SK-N-SH treated with all-trans-retinoic acid at 6 μM for 48 hours (cell line): Measurements from ENCODE around the gene KIAA0753.

Source experiments
- ATAC-seq: fragments of 200-7000 bp; cut with Tn5 transposase; 3 replicates; pipeline ENCODE4 v1.9.1; 2020; ENCODE audit warnings: mild to moderate bottlenecking, moderate library complexity
- ARNTL ChIP-seq: fragments of 450-650 bp; formaldehyde crosslinking; IDR thresholded peaks from 2 replicates; pipeline ENCODE4 v1.5.0; 2020; ENCODE audit warnings: low read depth, mild to moderate bottlenecking, moderate library complexity, borderline replicate concordance
- BACH2 ChIP-seq: fragments of 250-450 bp; sonication (Bioruptor Pico); IDR thresholded peaks from 2 replicates; pipeline ENCODE4 v1.9.0; 2021; ENCODE audit warnings: mild to moderate bottlenecking, borderline replicate concordance
- CREB5 ChIP-seq: fragments of 250-450 bp; sonication (Bioruptor Pico); IDR thresholded peaks from 2 replicates; pipeline ENCODE4 v1.5.1; 2020; ENCODE audit warnings: low read depth, mild to moderate bottlenecking, moderate library complexity
- CSDC2 ChIP-seq: fragments of 250-450 bp; sonication (Bioruptor Pico); IDR thresholded peaks from 2 replicates; pipeline ENCODE4 v1.5.0; 2020; ENCODE audit warnings: mild to moderate bottlenecking, moderate library complexity
- CSRNP3 ChIP-seq: fragments of 250-450 bp; sonication (Bioruptor Pico); IDR thresholded peaks from 2 replicates; pipeline ENCODE4 v1.5.1; 2021; ENCODE audit warnings: mild to moderate bottlenecking, moderate library complexity
- ESRRG ChIP-seq: fragments of 250-450 bp; sonication (Bioruptor Pico); IDR thresholded peaks from 2 replicates; pipeline ENCODE4 v1.6.1; 2021; ENCODE audit warnings: mild to moderate bottlenecking
- GLIS3 ChIP-seq: fragments of 250-450 bp; sonication (Bioruptor Pico); IDR thresholded peaks from 2 replicates; pipeline ENCODE4 v1.5.0; 2020; ENCODE audit warnings: mild to moderate bottlenecking, moderate library complexity
- ISL1 ChIP-seq: fragments of 250-450 bp; sonication (Bioruptor Pico); IDR thresholded peaks from 2 replicates; pipeline ENCODE4 v2.1.2; 2022; ENCODE audit warnings: mild to moderate bottlenecking, moderate library complexity
- OSR1 ChIP-seq: fragments of 250-450 bp; sonication (Bioruptor Pico); IDR thresholded peaks from 2 replicates; pipeline ENCODE4 v1.8.0; 2022; ENCODE audit warnings: moderate library complexity, mild to moderate bottlenecking, inconsistent platforms
- PATZ1 ChIP-seq: fragments of 250-450 bp; sonication (Bioruptor Pico); IDR thresholded peaks from 2 replicates; pipeline ENCODE4 v1.8.0; 2020; ENCODE audit warnings: mild to moderate bottlenecking, moderate library complexity, borderline replicate concordance
- POU6F1 ChIP-seq: fragments of 250-450 bp; sonication (Bioruptor Pico); IDR thresholded peaks from 2 replicates; pipeline ENCODE4 v1.8.0; 2021; ENCODE audit warnings: low read depth, mild to moderate bottlenecking, moderate library complexity, borderline replicate concordance
- PPARA ChIP-seq: fragments of 250-450 bp; sonication (Bioruptor Pico); IDR thresholded peaks from 2 replicates; pipeline ENCODE4 v1.5.0; 2020; ENCODE audit warnings: mild to moderate bottlenecking, borderline replicate concordance
- RARB ChIP-seq: fragments of 250-450 bp; sonication (Bioruptor Pico); IDR thresholded peaks from 2 replicates; pipeline ENCODE4 v1.8.0; 2021; ENCODE audit warnings: mild to moderate bottlenecking, moderate library complexity
- SNAI2 ChIP-seq: fragments of 250-450 bp; sonication (Bioruptor Pico); IDR thresholded peaks from 2 replicates; pipeline ENCODE4 v1.5.0; 2020; ENCODE audit warnings: mild to moderate bottlenecking, moderate library complexity
- TCF4 ChIP-seq: fragments of 250-450 bp; sonication (Bioruptor Pico); IDR thresholded peaks from 2 replicates; pipeline ENCODE4 v1.8.0; 2021; ENCODE audit warnings: mild to moderate bottlenecking, moderate library complexity, borderline replicate concordance
- TSHZ2 ChIP-seq: fragments of 250-450 bp; sonication (Bioruptor Pico); IDR thresholded peaks from 2 replicates; pipeline ENCODE4 v1.5.0; 2020; ENCODE audit warnings: mild to moderate bottlenecking, moderate library complexity
- ZC3H10 ChIP-seq: fragments of 250-450 bp; sonication (Bioruptor Pico); IDR thresholded peaks from 2 replicates; pipeline ENCODE4 v1.5.1; 2021; ENCODE audit warnings: mild to moderate bottlenecking, moderate library complexity
- ZFP3 ChIP-seq: fragments of 250-450 bp; sonication (Bioruptor Pico); IDR thresholded peaks from 2 replicates; pipeline ENCODE4 v1.5.0; 2020; ENCODE audit warnings: mild to moderate bottlenecking, moderate library complexity
- ZFP30 ChIP-seq: fragments of 450-650 bp; formaldehyde crosslinking; IDR thresholded peaks from 2 replicates; pipeline ENCODE4 v1.5.0; 2022; ENCODE audit warnings: mild to moderate bottlenecking, moderate library complexity
- ZNF565 ChIP-seq: fragments of 450-650 bp; formaldehyde crosslinking; conservative IDR thresholded peaks from 2 replicates; pipeline ENCODE4 v1.5.0; 2020; ENCODE audit warnings: low read depth, mild to moderate bottlenecking, moderate library complexity
- ZNF70 ChIP-seq: fragments of 450-650 bp; formaldehyde crosslinking; IDR thresholded peaks from 2 replicates; pipeline ENCODE4 v1.5.0; 2020; ENCODE audit warnings: mild to moderate bottlenecking, moderate library complexity
- ZNF8 ChIP-seq: fragments of 450-650 bp; formaldehyde crosslinking; IDR thresholded peaks from 2 replicates; pipeline ENCODE4 v1.5.0; 2020; ENCODE audit warnings: mild to moderate bottlenecking, moderate library complexity

Gene KIAA0753

GRCh38 chr17:6539871-6540270 lies 100.6 kb downstream of the KIAA0753 start:
- no peak for TF ChIP-seq SNAI2 (CRISPR knock-in tag)
- no peak for TF ChIP-seq ZC3H10 (CRISPR knock-in tag)
- TF ChIP-seq OSR1 (CRISPR knock-in tag): no peak
- TF ChIP-seq ZNF565 (CRISPR knock-in tag): no peak
- TF ChIP-seq TCF4 (CRISPR knock-in tag): no peak
- TF ChIP-seq ISL1 (CRISPR knock-in tag): no peak
- TF ChIP-seq PPARA (CRISPR knock-in tag): no peak
- no peak for TF ChIP-seq BACH2
- TF ChIP-seq ESRRG: no peak
- no peak for TF ChIP-seq TSHZ2 (CRISPR knock-in tag)
- no peak for TF ChIP-seq GLIS3 (CRISPR knock-in tag)
- TF ChIP-seq CSDC2 (CRISPR knock-in tag): no peak
- TF ChIP-seq ARNTL (CRISPR knock-in tag): no peak
- no peak for TF ChIP-seq POU6F1 (CRISPR knock-in tag)
- TF ChIP-seq RARB (CRISPR knock-in tag): no peak
- TF ChIP-seq ZFP30: no peak
- no peak for TF ChIP-seq ZFP3 (CRISPR knock-in tag)
- no peak for TF ChIP-seq PATZ1 (CRISPR knock-in tag)
- ATAC-seq: no peak

- TF ChIP-seq ZNF70 (CRISPR knock-in tag) (no peak), PATZ1 (CRISPR knock-in tag) (no peak), GLIS3 (CRISPR knock-in tag) (no peak), RARB (CRISPR knock-in tag) (no peak), ESRRG (no peak), CREB5 (CRISPR knock-in tag) (no peak), ZNF8 (CRISPR knock-in tag) (no peak), ZFP30 (no peak), ZNF565 (CRISPR knock-in tag) (no peak), SNAI2 (CRISPR knock-in tag) (no peak), CSRNP3 (CRISPR knock-in tag) (no peak), CSDC2 (CRISPR knock-in tag) (no peak), ISL1 (CRISPR knock-in tag) (no peak), ARNTL (CRISPR knock-in tag) (no peak), POU6F1 (CRISPR knock-in tag) (no peak), BACH2 (no peak), OSR1 (CRISPR knock-in tag) (no peak), TCF4 (CRISPR knock-in tag) (no peak), PPARA (CRISPR knock-in tag) (no peak), ZC3H10 (CRISPR knock-in tag) (no peak)
- no peak for ATAC-seq
These were observed 103.9 kb downstream of the KIAA0753 start for GRCh38 chr17:6536566-6537065.
